Fibroblast of skin of left biceps (primary cell): Measurements from ENCODE around the gene TBC1D32.
"Not testable (repeated sequence)": the region's sequence is repeated elsewhere in the genome, so short reads cannot be mapped to it uniquely, and the experiment has no call there.

Experiments used
- DNase-seq, 2 experiments: peaks; one replicate each; pipeline ENCODE4 v3.0.0-alpha.2; 2013; ENCODE audit warnings: low read depth in 2 of 2

The TBC1D32 gene

DNA sequence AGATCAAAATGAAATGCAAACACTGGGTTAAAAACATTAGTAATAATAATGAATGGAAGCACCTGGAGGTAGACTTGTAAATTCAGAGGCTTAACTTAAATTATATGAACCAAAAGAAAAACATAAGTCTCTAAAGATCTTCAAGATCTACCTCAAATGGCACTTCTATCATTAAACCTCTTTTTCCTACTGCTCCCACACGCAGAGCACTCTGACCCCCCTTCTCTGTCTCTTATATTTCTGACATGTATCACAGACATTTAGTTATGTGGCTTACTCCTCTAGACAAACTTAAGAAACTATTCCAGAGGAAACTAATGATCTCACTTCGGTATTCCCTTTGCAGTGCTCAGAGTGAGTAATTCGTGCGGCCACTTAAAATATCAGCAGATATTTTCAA, 1.1 kb downstream of the TBC1D32 start:
- DNase-seq: no peak

DNA sequence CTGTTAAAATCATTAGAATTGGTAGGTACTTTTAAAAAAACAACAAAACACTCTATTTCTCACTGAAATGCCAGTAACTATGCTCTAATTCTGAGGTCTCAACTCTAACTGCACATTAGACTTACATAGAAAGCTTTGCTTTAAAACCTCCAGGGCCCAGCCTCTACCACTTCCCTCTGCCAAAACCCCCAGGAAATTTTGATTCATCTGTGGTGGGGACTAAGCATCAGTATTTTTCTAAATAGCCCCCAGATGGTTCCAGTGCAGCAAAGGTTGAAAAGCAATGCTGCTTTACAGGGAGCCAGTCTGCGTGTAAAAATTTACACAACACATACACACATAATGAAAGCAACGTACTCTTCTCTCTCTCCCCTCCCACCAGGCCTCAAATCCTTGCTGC, 3.8 kb downstream of the TBC1D32 start:
- no peak for DNase-seq

DNA sequence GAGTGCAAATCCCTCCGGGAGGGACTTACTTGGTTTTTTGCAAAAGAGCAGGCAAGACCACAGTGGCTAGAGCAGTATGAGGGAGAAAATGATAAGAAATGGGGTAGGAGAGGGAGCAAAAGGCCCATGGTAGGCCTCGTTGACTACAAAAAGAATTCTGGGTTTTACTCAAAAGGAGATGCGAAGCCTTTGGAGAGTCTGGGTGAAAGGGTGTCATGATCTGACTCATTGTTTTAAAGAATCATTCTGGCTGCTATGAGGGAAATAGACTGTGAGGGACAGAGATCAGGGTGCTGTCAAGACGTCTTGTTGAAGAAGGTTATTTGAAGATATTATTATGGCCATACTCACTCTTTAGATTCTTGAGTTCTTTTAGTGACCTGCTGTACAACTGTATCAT, 13.0 kb downstream of the TBC1D32 start:
- no peak for DNase-seq

GRCh38 chr6:121319603-121320002, 14.7 kb downstream of the TBC1D32 start:
- no peak for DNase-seq

DNA sequence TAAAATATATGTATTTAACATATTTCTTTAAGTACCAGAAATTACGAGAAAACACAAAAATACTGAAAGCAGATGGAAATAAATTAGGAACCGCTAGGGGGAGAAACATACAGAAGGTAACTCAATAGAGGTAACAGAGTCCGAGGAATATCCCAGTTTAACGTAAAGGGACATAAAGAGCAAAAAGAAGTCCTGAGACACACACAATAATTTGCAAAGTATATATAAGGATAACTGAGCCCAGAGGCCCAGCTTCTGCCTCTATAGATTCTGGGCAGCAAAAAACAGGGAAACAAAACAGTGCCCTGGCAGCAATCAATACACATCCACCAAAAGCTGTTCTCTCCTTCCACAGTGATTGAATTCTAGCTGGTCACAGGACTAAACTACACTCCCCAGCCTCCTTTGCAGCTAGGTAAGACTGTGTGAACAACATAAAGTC, 15.1 kb downstream of the TBC1D32 start:
- DNase-seq: no peak

DNA sequence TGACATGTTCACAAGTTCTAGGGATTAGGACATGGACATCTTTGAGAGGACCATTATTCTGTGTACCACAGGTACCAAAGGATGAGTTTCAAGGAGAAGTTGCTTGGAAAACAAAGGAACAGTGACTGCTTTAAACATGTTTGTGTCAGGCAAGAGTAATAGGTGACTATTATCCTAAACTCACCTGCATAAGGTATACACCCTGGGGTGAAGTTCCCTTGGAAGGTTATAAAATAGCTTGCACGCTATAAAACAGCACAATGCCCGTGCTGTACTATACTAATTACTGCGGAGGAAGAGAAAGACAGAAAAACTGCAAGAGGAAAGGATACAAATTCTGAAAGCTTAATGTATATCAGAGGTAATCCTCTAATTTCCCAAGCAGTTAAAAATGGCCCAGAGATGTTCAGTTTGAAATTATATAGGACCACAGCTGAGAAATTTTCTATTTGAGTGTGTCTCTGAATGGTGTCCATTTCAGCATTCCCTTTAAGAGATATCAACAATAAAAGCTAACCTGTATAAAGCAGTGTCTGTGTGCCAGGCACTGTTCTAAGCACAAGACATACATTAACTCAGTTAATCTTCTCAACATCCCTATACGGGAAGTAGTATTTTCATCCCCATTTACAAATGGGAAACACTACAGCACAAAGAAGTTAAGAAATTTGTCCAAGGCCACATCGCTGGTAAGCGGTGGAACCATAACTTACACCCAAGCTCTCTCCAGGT, 19.7 kb downstream of the TBC1D32 start:
- no peak for DNase-seq

DNA sequence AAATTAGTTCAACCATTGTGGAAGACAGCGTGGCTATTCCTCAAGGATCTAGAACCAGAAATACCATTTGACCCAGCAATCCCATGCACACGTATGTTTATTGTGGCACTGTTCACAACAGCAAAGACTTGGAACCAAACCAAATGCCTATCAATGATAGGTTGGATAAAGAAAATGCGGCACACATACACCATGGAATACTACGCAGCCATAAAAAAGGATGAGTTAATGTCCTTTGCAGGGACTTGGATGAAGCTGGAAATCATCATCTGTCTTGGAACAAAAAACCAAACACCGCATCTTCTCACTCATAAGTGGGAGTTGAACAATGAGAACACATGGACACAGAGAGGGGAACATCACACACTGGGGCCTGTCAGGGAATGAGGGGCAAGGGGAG, 22.5 kb downstream of the TBC1D32 start:
- not testable (repeated sequence) for DNase-seq

DNA sequence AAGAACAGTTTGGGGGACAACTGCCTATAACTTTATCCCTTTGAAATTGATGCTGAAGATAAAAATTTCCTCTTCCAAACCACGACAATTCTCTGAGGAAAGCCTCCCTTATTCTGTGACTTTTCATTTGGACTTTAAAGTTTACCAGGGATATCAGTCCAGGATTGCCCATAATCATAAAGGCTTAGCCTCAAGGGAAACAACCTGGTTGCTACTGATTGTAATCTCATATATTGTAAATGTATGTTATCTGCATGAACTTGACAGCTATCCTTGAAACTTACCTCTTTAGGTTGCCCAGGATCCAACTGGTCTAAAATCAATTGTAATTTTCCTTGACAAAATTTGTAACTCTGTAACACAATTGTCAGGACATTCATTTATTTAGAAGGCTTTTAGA, 23.8 kb downstream of the TBC1D32 start:
- DNase-seq: no peak

DNA sequence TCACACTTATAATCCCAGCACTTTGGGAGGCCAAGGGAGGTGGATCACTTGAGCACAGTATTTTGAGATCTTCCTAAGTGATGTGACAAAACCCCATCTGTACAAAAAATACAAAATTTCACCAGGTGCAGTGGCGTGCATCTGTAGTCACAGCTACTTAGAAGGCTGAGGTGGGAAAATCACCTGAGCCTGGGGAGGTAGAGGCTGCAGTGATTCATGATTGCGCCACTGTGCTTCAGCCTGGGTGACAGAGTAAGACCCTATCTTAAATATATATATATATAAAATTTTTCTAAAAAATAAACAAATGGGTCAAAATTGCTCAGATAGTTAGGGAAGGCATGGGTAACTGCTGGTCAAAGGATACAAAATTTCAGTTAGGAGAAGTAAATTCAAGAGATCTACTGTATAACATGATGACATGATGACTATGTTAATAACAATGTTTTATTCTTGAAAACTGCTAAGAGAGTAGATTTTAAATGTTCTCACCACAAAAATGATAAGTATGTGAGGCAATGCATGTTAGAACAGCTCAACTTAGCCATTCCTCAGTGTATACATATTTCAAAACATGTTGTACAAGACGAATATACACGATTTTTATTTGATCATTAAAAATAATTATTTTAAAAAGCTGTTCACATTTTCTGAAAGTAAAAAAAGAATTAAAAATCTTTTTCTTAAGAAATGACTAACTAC, 24.4 kb downstream of the TBC1D32 start:
- peak; percentile 47 to 56 for DNase-seq

- no peak for DNase-seq
Observed at GRCh38 chr6:121305957-121306607, 28.2 kb downstream of the TBC1D32 start.

GRCh38 chr6:121302882-121303281, 31.4 kb downstream of the TBC1D32 start:
- DNase-seq: no peak

DNA sequence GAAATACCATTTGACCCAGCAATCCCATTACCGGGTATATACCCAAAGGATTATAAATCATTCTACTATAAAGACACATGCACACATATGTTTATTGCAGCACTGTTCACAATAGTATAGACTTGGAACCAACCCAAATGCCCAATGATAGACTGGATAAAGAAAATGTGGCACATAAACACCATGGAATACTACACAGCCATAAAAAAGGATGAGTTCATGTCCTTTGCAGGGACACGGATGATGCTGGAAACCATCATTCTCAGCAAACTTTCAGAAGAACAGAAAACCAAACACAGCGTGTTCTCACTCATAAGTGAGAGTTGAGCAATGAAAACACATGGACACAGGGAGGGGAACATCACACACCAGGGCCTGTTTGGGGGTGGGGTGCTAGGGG, 33.1 kb downstream of the TBC1D32 start:
- DNase-seq: not testable (repeated sequence)

DNA sequence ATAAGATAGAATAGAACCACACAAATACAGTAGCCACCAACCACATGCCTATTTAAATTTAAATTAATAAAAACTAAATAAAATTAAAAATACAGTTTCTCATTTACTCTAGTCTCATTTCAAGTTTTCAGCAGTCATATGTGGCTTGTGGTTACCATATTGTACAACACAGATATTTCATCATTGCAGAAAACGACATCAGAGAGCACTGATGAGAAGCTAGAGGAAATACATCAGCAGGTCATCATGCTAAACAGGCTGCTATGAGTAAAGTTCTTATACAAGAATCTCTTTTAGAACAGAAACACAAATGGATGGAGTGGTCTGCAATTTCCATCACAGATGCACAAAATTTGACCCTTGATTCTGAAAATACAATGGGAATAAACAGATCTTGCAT, 36.6 kb downstream of the TBC1D32 start:
- no peak for DNase-seq

DNA sequence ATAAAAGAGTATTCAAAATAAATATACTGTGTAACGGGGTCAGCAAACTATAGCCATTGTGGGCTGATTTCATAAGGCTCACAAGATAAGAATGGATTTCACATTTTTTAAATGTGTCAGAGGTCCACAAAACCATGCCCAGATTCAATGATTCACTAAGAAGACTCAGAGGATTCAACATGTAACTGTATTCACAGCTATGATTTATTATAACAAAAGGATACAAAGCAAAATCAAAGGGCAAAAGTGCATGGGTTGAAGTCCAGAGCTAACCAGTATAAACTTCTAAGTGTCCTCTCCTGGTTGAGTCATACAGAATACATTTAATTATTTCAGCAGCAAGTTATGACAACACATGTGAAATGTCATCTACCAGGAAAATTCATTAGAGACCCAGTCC, 49.2 kb downstream of the TBC1D32 start:
- DNase-seq: peak in 1 of 2 experiments; percentile 26

DNA sequence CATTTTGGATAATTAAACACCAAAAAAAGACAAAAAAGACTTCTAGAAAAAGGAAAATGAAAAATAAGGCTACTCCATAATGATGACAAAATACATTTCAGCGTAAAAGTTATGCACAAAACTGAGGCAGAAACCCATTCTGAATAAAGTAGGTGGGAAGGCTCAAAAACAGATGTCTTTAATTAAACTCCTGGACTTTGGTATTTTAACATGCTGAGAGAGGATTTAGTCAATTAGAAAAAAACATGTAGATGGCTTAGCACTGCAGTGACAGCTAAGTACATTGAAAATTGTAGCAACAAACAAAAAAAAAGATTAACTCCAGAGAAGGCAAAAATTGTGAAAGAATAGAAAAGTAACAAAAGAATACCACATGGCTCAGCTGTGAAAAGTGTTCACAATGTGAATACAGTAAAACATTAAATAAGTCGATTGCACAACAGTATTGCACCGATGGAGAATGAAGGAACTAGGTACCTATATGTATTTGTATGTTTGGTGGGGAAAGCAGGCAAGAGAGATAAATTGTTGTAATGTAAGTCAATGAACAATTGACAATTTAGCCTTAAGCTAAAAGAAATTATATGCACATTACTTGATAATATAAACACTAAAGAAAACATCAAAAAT, 59.5 kb downstream of the TBC1D32 start:
- no peak for DNase-seq

DNA sequence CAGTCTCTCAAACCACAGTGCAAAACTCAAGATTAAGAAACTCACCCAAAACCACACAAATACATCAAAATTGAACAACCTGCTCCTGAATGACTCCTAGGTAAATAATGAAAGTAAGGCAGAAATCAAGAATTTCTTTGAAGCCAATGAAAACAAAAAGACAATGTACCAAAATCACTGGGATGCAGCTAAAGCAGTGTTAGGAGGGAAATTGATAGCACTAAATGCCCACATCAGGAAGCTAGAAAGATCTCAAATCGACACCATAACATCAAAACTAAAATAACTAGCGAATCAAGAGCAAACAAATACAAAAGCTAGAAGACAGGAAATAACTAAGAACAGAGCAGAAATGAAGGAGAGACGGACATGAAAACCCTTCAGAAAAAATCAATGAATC, 70.5 kb downstream of the TBC1D32 start:
- DNase-seq: no peak

- DNase-seq: no peak
Observed at GRCh38 chr6:121260651-121261102, 73.6 kb downstream of the TBC1D32 start.

- no peak for DNase-seq
Observed at GRCh38 chr6:121247386-121247785, 86.9 kb downstream of the TBC1D32 start.

DNA sequence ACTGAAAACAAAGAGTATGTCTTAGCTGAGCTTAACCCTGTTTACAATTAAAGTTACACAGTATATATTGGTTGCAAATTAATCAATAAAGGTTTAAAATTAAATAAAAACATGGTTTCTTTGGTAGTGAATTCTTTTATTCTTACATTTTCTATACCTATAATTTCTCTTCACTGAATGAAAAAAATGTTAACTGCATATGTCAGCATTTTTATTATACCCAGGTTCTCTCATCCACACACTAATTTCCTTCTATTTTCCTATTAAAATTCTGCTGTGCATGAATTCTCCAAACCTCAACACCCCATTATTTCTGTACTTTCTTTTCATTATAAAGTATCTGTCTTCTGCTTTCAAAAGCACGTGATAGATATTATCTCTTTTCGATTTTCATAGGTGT, 91.9 kb downstream of the TBC1D32 start:
- no peak for DNase-seq

- no peak for DNase-seq
Observed at GRCh38 chr6:121237859-121238258, 96.4 kb downstream of the TBC1D32 start.

- no peak for DNase-seq
Observed at GRCh38 chr6:121236984-121237383, 97.3 kb downstream of the TBC1D32 start.

DNA sequence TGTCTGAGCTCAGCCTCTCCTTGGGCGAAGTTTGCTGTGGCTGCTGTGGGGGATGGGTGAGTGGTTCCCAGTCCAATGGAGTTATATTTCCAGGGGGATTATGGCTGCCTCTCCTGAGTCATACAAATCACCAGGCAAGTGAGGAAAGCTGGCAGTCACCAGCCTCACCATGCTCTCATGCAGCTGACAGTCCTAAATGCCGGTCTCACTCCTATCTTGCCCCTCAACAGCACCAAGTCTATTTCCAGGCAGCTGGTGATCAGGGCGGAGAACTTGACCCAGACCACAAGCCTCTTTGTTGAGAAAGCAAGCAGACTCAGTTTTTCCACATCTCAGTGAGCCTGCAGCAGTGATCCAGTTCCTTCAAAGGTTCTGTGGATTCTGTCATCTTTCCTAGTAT, 98.9 kb downstream of the TBC1D32 start:
- no peak for DNase-seq
